HEK293T (cell line): ENCODE results near the gene ADISSP.

Experiments used
- CTCF ChIA-PET: fragments of 350-600 bp; formaldehyde crosslinking; extraction: SDS; loops from one replicate; lab custom pipeline; 2021; ENCODE audit warnings: antibody characterized with exemption, inconsistent platforms; lab: Yijun Ruan, JAX
- POLR2A ChIA-PET: fragments of 350-600 bp; formaldehyde crosslinking; extraction: SDS; loops from one replicate; lab custom pipeline; 2020; ENCODE audit warnings: antibody characterized with exemption, inconsistent platforms; lab: Yijun Ruan, JAX
- DNase-seq: peaks from one replicate; pipeline ENCODE4 v3.0.0; 2012; ENCODE audit warnings: mixed read lengths; ENCODE audit errors: extremely low spot score
- ARNT ChIP-seq: fragments of 450-650 bp; IDR thresholded peaks from 2 replicates; pipeline ENCODE4 v1.6.1; 2017; ENCODE audit warnings: mild to moderate bottlenecking
- BHLHE40 ChIP-seq: fragments of 450-650 bp; IDR thresholded peaks from 2 replicates; pipeline ENCODE4 v1.6.1; 2016; ENCODE audit warnings: mild to moderate bottlenecking, moderate library complexity, borderline replicate concordance
- CTBP1 ChIP-seq: fragments of 450-650 bp; IDR thresholded peaks from 2 replicates; pipeline ENCODE4 v1.6.1; 2016; ENCODE audit warnings: borderline replicate concordance
- ELF4 ChIP-seq: fragments of 450-650 bp; IDR thresholded peaks from 2 replicates; pipeline ENCODE4 v1.6.1; 2017; ENCODE audit warnings: antibody characterized with exemption
- FOXA1 ChIP-seq: fragments of 450-650 bp; IDR thresholded peaks from 2 replicates; pipeline ENCODE4 v1.6.1; 2016; ENCODE audit warnings: mild to moderate bottlenecking
- FOXK2 ChIP-seq: fragments of 450-650 bp; IDR thresholded peaks from 2 replicates; pipeline ENCODE4 v1.6.1; 2016; ENCODE audit warnings: mild to moderate bottlenecking
- FOXM1 ChIP-seq: fragments of 450-650 bp; IDR thresholded peaks from 2 replicates; pipeline ENCODE4 v1.6.1; 2017; ENCODE audit warnings: mild to moderate bottlenecking, borderline replicate concordance
- HDGF ChIP-seq: fragments of 450-650 bp; IDR thresholded peaks from 2 replicates; pipeline ENCODE4 v1.6.1; 2017; ENCODE audit warnings: antibody characterized with exemption, borderline replicate concordance
- L3MBTL2 ChIP-seq: fragments of 450-650 bp; conservative IDR thresholded peaks from 2 replicates; pipeline ENCODE4 v1.6.1; 2016; ENCODE audit warnings: mild to moderate bottlenecking
- LEF1 ChIP-seq: fragments of 450-650 bp; IDR thresholded peaks from 2 replicates; pipeline ENCODE4 v1.6.1; 2017; ENCODE audit warnings: mild to moderate bottlenecking, borderline replicate concordance
- NFRKB ChIP-seq: fragments of 450-650 bp; IDR thresholded peaks from 2 replicates; pipeline ENCODE4 v1.6.1; 2016; ENCODE audit warnings: mild to moderate bottlenecking, moderate library complexity
- SP1 ChIP-seq: fragments of 450-650 bp; IDR thresholded peaks from 2 replicates; pipeline ENCODE4 v1.6.1; 2017
- SUZ12 ChIP-seq: fragments of 450-650 bp; IDR thresholded peaks from 2 replicates; pipeline ENCODE4 v1.6.1; 2016; ENCODE audit warnings: mild to moderate bottlenecking
- TARDBP ChIP-seq: fragments of 450-650 bp; IDR thresholded peaks from 2 replicates; pipeline ENCODE4 v1.6.1; 2016
- ZNF384 ChIP-seq: fragments of 450-650 bp; IDR thresholded peaks from 2 replicates; pipeline ENCODE4 v1.6.1; 2016
- TF ChIP-seq, protein P1 (sequence below): fragments of 450-650 bp; IDR thresholded peaks from 2 replicates; pipeline ENCODE4 v1.6.1; 2016

Gene ADISSP

DNA sequence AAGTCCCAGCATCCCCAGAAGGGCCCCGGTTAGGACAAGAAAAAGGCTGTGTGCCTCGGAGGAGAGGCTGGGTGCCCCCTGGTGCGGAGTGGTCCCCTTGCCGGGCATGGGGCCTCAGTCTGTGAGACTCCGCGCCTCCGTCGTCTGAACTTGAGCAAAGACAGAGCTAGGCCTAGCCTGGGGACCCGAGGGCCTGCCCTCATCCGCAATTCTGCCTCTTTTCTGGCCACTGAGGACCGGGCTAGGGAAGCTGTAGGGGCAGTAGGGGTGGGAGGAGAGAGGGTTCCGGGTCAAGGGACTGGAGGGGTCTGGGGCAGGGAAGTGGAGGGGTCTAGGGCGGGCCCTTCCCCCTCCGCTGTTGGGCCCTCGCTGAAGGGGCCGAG is 35.6 kb downstream of the ADISSP start:
- DNase-seq: no peak
- POLR2A ChIA-PET: interaction anchor here (1.3 kb wide), 1 partner anchor 36 kb away, joined by 3 read pairs; the partner anchor contains the start of gene ADISSP
- CTCF ChIA-PET: interaction anchor here (0.8 kb wide), 1 partner anchor 21 kb away, joined by 3 read pairs; no protein-coding TSS in a partner anchor
- TF ChIP-seq FOXA1 (no peak), ARNT (no peak), SP1 (no peak), LEF1 (no peak), TARDBP (no peak), ZNF384 (no peak), SUZ12 (no peak), NFRKB (no peak)

DNA sequence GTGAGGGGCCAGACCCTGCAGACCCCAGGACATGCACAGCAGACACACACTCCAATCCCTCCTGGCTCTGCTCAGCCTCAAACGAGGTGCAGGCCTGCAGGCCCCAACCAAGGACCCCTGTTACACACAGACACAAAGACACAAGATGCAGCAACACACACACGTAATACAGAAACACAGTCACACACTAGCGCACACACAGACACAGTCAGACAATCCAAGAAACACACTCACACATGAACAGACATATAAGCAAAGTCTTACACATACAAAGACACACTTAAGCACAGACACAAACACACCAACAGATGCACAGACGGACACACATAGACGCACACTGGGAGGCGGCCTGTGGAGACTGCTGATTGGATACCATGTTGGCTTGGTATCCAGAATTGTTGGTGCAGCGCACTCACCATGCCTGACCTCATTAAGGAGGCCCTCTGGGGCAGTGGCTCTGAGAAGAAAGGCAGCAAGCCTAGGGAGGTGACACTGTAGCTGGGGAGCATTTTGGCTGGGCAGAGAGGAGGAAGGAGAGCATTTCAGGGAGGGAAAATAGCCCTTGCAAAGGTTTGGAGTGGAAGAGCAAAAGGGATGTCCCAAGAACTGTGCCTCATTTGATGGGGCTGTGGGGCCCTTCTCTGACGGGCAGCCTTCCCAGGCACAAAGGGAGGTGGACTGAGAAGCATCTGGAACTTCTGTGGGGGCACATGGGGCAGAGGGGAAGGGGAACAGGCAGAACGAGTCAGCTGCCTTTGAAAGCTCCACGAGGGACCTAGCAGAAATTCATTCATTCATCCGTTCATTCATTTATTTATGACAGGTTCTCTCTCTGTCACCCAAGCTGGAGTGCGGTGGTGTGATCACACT is 36.5 kb downstream of the ADISSP start:
- no peak for DNase-seq
- ChIA-PET POLR2A (interaction anchor here (1.3 kb wide), 1 partner anchor 37 kb away, joined by 3 read pairs; the partner anchor contains the start of gene ADISSP), CTCF (interaction anchor here (0.8 to 1.9 kb wide), 2 partner anchors 20 kb away, joined by 3 to 4 read pairs; no protein-coding TSS in a partner anchor)
- no peak for TF ChIP-seq CTBP1
- TF ChIP-seq SP1: no peak
- no peak for TF ChIP-seq FOXA1
- no peak for TF ChIP-seq LEF1
- TF ChIP-seq SUZ12: no peak
- no peak for TF ChIP-seq NFRKB
- TF ChIP-seq BHLHE40: no peak
- TF ChIP-seq L3MBTL2: no peak
- TF ChIP-seq TARDBP: no peak
- TF ChIP-seq, protein P1, sequence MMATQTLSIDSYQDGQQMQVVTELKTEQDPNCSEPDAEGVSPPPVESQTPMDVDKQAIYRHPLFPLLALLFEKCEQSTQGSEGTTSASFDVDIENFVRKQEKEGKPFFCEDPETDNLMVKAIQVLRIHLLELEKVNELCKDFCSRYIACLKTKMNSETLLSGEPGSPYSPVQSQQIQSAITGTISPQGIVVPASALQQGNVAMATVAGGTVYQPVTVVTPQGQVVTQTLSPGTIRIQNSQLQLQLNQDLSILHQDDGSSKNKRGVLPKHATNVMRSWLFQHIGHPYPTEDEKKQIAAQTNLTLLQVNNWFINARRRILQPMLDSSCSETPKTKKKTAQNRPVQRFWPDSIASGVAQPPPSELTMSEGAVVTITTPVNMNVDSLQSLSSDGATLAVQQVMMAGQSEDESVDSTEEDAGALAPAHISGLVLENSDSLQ: no peak
- no peak for TF ChIP-seq HDGF
- no peak for TF ChIP-seq ARNT
- TF ChIP-seq ELF4: no peak
- no peak for TF ChIP-seq FOXM1
- no peak for TF ChIP-seq ZNF384
- no peak for TF ChIP-seq FOXK2

DNA sequence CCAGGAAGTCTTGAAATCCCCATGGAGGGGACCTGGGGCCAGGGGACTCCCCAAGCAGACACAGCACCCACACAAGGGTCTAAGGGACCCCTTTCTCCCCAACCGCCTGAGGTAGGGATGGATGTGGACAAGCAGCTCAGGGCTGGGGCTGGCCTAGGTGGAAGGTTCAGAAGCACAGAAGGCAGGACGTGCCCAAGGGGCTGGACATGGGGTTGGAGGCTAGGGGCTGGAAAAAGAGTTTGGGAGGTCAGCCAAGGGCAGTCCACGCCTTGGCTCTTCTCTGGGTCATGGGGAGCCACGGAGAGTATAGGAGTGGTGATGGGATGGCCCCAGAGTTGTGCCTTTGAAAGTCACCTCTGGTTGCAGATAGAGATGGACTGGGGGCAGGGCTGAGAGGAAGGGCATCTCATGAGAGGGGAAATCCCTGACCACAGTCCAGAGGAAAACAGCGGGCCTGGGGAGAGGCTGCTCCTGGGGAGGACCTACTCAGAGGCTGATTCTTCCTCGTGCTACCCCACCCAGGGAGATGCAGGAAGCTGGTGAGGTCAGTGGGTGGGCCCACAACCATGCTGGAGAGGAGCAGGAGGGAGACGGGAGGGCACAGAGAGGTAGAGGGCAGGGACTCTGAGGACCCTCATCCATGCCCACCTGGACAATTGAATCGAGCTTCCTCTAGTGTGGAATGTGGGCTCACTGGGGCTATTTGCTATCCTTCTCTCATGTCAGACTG is 37.6 kb downstream of the ADISSP start:
- ChIA-PET CTCF (interaction anchor here (1.9 kb wide), 1 partner anchor 19 kb away, joined by 4 read pairs; no protein-coding TSS in a partner anchor), POLR2A (no interaction called here)
- DNase-seq: no peak
- TF ChIP-seq FOXK2 (no peak), FOXA1 (no peak), L3MBTL2 (no peak), NFRKB (no peak)

DNA sequence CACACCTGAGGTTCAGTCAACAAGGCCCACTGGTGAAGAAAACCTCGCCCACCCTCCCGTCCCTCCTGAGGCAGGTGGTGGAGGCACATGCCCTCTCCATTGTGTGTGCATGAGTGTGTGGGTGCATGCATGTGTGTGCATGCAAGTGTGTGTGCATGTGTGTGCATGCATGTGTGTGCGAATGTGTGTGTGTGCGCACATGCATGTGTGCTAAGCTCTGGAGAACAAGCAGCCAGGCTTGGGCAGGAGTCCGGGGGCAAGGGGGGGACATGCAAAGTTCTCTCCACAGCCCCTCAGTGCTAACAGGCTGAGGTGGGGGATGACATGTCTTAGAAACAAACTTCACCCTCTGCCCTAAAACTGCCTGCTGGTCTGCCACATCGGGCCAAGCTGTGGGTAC is 38.2 kb downstream of the ADISSP start:
- no peak for DNase-seq
- TF ChIP-seq HDGF (no peak), NFRKB (no peak), SUZ12 (no peak), LEF1 (no peak), L3MBTL2 (no peak)
- POLR2A ChIA-PET: interaction anchor here (2.6 kb wide), 1 partner anchor 8 kb away, joined by 6 read pairs; no protein-coding TSS in a partner anchor
- CTCF ChIA-PET: interaction anchor here (1.9 kb wide), 1 partner anchor 18 kb away, joined by 4 read pairs; no protein-coding TSS in a partner anchor

DNA sequence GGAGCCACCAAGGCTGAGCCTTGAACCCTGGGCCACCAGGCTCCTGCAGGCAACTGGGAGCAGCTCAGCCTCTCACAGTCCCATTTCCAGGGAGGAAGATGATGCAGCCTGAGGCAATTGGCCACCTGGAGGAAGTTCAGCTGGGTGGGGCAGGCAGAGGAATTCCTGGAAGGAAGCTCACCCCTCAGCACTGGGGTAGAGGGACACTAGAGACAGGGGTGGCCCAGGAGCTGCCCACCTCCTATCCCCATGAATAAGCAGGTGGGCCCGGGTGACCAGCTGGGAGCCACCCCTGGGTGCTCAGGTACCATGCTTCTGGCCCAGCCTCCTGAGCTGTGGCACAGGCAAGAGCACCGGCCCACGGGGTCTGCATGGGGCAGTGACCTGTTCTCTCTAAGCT is 38.7 kb downstream of the ADISSP start:
- ChIA-PET POLR2A (interaction anchor here (2.6 kb wide), 1 partner anchor 8 kb away, joined by 6 read pairs; no protein-coding TSS in a partner anchor), CTCF (interaction anchor here (1.2 to 1.9 kb wide), 2 partner anchors 18 to 91 kb away, joined by 3 to 4 read pairs; partner anchors contain the start of gene AP5S1)
- TF ChIP-seq FOXA1 (no peak), ELF4 (no peak), ZNF384 (no peak), LEF1 (no peak), SP1 (no peak), ARNT (no peak), L3MBTL2 (no peak), NFRKB (no peak), FOXK2 (no peak), SUZ12 (no peak), HDGF (no peak), CTBP1 (no peak), TARDBP (no peak), BHLHE40 (no peak), FOXM1 (no peak)
- TF ChIP-seq, protein P1: no peak
- DNase-seq: no peak

DNA sequence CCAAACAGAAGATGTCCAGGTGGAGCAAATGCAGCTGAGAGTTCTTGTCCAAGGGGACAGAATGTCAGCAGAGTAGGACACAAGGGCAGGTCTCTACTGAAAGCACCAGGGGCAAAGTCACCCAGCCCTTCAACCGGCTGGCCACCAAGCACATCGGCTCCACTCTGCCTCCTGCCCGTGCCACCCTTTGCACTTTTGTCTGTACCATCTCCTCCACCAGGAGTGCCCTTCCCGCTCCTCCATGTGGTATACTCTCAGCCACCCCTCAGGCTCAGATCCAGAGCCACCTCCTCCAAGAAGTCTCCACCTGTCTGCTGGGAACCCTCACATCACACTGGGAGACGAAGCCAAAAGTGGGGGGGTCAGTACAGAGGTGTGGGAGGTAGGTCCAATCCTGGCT is 39.2 kb downstream of the ADISSP start:
- no peak for TF ChIP-seq FOXM1
- no peak for TF ChIP-seq SUZ12
- TF ChIP-seq ZNF384: no peak
- TF ChIP-seq NFRKB: no peak
- no peak for DNase-seq
- POLR2A ChIA-PET: interaction anchor here (1.7 to 2.6 kb wide), 2 partner anchors 9 to 17 kb away, joined by 4 to 6 read pairs; no protein-coding TSS in a partner anchor
- CTCF ChIA-PET: interaction anchor here (1.2 kb wide), 1 partner anchor 92 kb away, joined by 3 read pairs; the partner anchor contains the start of gene AP5S1
